PC-3 (cell line): ENCODE data around the gene CHST11.

Source experiments
- CTCF ChIP-seq: fragments of 300-600 bp; sonication (generic); conservative IDR thresholded peaks from 2 replicates; pipeline ENCODE4 v1.5.1; 2017; ENCODE audit warnings: antibody characterized with exemption, low read depth, mild to moderate bottlenecking, low read length
- EZH2 ChIP-seq: fragments of 300-600 bp; sonication (generic); IDR thresholded peaks from one replicate; pipeline ENCODE4 v1.6.1; 2017; ENCODE audit warnings: antibody characterized with exemption, mild to moderate bottlenecking, low read length; ENCODE audit not compliant: unreplicated experiment
- EZH2phosphoT487 ChIP-seq: fragments of 300-600 bp; sonication (generic); IDR thresholded peaks from 2 replicates; pipeline ENCODE4 v1.6.1; 2018; ENCODE audit warnings: mild to moderate bottlenecking, antibody characterized with exemption, low read length, borderline replicate concordance

DNA sequence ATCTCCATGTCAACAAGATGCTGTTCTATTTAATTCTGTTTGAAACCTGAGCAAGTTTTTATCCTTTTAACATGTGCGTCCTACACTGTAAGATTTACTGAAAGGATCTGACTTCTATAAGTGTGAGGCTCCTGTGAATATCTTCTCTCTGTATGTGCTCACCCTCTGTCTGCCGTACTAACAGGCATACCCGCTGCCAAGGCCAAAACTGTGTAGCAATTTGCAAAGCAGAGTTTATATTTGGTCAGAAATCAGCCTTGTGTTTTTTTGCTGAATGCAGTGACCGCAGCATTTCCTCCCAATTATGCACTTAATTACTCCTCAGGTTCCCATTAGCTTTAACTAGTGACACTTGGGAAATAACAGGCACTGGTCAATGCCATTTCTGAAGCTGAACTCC lies 12.3 kb downstream of the CHST11 start:
- TF ChIP-seq CTCF = no peak
- no peak for TF ChIP-seq EZH2
- TF ChIP-seq EZH2phosphoT487 = no peak
